ENCODE measurements around the gene CCDC14.

DNA sequence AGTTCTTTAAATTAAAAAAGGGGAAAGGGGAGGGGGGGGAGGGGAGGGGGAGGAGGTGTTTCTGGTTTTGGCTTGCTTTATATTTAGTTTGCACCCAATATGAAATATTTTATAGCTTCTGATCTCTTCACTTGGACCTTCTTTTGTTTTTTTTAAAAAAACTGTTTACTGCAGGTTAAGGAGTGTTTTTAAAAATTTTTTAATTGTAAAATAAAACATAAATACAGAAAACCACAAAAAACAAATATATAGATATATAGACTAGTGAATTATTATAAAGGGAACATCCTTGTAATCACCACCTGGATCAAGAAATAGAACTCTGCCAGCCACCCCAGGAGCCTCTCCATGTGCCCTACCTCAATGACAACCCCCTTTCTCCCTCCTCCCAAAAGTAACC, 76.0 kb downstream of the CCDC14 start:
- no peak for TF ChIP-seq POLR2A (IDR thresholded peaks at IDR 0.05)
- TF ChIP-seq, protein P1, sequence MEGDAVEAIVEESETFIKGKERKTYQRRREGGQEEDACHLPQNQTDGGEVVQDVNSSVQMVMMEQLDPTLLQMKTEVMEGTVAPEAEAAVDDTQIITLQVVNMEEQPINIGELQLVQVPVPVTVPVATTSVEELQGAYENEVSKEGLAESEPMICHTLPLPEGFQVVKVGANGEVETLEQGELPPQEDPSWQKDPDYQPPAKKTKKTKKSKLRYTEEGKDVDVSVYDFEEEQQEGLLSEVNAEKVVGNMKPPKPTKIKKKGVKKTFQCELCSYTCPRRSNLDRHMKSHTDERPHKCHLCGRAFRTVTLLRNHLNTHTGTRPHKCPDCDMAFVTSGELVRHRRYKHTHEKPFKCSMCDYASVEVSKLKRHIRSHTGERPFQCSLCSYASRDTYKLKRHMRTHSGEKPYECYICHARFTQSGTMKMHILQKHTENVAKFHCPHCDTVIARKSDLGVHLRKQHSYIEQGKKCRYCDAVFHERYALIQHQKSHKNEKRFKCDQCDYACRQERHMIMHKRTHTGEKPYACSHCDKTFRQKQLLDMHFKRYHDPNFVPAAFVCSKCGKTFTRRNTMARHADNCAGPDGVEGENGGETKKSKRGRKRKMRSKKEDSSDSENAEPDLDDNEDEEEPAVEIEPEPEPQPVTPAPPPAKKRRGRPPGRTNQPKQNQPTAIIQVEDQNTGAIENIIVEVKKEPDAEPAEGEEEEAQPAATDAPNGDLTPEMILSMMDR (IDR thresholded peaks at IDR 0.05): no peak
